IPS-18c (cell line): ENCODE results near the gene FMNL3.

Experiments
- H3K4me3 ChIP-seq: 2 replicates; pipeline ENCODE4 v1.7.0; 2013; ENCODE audit warnings: low read depth, mild to moderate bottlenecking, low read length, moderate library complexity; ENCODE audit not compliant: insufficient read depth
- H3K9me3 ChIP-seq: one replicate; pipeline ENCODE4 v1.6.1; 2013; ENCODE audit warnings: mild to moderate bottlenecking, low read length, moderate library complexity; ENCODE audit not compliant: control insufficient read depth, insufficient read depth

Gene FMNL3

DNA sequence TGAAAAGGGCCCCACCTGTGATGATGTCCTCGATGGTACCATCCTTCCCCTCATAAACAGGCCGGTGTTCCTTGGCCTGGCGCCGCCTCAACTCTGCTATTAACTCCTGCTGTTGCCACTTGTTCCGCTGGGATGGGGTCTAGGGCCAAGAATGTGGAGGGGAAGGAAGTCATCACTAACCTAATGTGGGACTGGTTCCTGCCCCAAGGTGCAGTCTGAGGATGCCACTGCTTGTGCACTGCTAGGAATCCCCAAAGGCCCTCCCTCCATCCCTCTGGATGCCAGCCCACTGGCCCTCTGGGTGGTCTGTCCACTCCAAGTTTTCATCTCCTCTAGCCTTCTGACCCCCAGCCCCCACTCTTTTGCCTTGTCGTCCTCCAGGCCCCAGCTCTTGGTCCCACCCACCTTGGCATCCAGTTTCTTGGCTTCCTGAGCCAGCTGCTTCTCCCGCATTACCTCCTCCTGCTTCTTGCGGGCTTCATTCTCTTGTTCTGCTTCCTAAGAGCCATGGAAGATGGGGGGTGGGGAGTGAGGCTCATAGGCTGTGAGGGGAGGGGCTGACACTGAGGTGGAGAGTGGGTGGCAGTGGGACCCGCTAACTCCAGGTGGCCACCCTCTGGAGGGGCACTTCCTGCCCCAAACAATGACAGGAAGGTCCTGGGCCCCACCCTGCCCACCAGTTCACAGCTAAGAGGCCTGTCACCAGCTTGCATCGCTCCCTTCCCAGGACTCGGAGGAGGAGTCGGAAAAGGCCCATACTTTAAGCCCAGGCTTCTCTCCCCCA is 60.1 kb downstream of the FMNL3 start:
- H3K4me3 ChIP-seq, result no peak overlapping the region
- H3K9me3 ChIP-seq, result peaks cover 2% of the 10 kb centered on the region

DNA sequence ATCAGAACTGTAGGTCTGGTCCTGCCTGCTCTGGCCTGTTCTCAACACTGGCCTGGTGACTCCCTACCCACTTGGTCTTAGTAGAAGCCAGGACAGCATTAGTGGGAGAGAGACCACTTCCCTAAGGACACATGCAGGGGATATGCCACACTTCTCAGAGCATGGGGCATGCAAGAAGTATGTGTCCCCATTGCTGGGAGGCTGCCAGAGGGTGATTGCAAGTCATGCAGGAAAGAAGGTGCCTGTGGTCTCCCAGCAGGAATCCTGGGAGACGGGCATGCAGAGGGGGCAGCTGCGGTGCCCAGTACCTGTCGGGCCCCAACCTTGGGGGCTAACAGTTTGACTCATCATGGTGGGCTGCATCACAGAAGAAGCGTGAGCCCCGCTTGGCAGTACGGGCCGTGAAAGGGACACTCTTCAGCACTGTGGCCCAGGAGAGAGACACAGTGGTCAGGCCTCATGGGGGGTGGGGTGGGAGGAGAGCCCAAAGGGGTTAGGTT is 60.8 kb downstream of the FMNL3 start:
- H3K9me3 ChIP-seq, result peaks cover 2% of the 10 kb centered on the region
- H3K4me3 ChIP-seq, result no peak overlapping the region

DNA sequence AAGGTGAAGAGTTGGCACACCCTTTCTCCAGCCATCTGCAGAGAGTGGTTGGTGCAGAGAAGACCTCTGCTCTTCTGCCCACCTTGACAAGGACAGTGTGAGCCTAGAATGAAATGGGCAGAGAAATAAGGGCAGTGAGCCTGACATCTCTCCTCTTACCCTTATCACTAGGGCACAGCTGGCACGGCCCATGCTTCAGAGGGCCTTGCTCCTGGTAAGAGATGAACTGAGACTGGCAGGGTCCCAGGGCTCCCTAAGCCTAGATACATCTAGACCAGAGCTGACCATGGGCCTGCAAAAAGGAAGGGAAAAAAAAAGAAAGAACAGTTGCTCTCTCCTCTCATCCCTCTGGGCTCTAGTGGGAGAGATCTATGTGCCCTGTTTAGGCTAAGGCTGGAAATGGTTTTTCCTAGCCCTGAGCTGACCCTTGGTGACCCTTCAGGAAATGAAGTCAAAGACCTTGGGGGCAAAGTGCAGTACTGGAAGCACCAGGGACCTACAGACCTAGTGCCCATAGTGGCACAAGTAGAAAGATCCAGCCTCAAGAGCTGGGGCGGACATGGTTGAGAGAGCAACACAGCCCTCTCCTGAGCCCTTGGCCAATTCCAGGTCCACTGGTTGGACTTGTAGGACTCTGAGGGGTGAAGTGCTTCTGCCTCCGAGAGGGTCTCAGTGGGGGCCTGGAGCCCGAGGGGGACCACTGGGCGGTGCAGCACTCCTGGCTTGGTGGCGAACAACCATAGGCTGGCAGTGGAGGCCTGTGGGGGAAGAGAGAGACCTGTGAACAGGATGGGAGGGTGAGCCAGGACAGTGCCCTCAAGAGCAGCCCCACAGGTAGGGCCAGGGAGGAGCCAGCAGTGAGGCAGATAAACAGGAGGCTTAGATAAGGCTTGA is 61.8 kb downstream of the FMNL3 start:
- Histone ChIP-seq H3K9me3 (peaks cover 2% of the 10 kb centered on the region), H3K4me3 (no peak overlapping the region)

DNA sequence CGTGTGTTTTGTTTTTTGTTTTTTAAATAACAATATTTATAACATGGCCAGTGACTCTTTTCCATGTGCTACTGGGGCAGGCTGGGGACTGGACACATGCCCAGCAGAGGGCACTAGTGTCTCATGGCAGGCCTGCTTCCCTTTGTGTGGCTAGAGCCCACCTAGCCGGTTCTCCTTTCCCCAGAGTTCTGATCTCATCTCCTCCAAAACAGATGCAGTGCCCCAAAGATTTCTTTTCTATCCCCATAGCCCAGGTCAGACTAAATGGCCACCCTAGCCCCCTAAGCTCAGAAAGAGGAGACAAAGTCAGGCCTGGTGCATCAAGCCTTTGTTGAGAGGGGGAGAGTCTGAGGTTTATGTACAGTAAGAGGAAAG is 62.6 kb downstream of the FMNL3 start:
- Histone ChIP-seq H3K9me3 (peaks cover 2% of the 10 kb centered on the region), H3K4me3 (no peak overlapping the region)

DNA sequence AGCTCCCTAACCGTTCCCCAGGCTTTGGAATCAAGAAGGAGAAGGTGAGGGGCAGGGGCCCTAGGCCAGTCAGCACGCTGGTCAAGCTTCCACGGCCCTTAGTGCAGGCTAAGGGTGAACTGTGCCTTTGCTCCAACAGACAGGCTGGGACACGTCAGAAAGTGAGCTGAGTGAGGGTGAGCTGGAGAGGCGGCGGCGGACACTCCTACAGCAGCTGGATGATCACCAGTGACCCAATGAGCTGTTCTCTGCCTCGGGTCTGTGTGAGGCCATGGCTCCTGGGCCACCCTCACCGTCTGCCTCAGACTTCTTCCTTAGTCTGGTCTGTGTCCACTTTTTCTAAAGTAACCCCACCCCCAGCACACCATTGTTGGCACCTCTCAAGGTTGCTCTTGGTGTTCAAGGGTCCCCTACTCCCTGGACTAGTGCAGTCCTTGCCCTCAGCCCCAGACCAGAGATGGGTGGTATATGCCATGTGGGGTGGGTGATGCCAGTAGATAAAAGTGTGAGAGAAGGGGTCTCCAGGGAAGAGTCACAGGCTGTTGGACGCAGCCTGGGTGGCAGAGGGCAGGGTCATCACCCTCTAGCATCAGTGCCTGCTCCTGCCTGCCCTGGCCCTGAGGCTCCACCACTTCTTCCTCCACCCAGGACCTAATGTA is 63.1 kb downstream of the FMNL3 start:
- no peak overlapping the region for H3K4me3 ChIP-seq
- peaks cover 2% of the 10 kb centered on the region for H3K9me3 ChIP-seq

DNA sequence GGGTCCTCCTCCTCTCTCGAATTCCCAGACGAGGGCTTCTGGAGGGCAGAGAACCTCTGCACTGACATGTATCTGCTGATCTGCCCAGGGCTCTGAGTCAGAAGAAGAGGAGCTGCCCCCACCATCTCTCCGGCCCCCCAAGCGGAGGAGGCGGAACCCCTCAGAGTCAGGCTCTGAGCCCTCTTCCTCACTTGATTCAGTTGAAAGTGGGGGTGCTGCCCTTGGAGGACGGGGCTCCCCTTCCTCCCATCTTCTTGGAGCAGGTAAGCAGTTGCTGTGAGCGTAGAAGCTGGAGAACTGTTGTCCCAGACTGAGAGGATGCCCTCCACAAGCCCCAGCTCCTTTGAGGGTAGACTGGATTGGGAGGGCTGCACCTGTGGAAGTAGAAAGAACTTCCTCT is 64.1 kb downstream of the FMNL3 start:
- Histone ChIP-seq H3K9me3 (peaks cover 2% of the 10 kb centered on the region), H3K4me3 (no peak overlapping the region)

DNA sequence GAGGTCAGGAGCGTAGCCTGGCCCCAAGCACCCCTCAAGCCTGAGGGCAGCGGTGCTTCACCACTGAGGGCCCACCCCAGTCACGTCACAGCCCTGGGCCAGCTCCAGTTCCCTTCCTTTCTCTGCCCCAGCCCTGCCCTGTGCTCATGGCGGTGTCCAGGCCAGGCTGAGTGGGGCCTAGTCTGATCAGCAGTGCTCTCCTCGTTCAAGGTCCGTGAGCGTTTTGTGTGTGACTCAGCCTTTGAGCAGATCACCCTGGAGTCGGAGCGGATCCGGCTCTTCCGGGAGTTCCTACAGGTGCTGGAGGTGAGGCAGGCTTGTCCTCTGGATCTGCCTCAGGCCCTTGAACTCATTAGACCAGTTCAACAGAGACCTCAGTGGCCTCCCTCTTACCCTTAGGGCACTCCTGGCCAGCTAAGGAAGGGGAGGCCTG is 64.8 kb downstream of the FMNL3 start:
- Histone ChIP-seq H3K9me3 (peaks cover 2% of the 10 kb centered on the region), H3K4me3 (no peak overlapping the region)

DNA sequence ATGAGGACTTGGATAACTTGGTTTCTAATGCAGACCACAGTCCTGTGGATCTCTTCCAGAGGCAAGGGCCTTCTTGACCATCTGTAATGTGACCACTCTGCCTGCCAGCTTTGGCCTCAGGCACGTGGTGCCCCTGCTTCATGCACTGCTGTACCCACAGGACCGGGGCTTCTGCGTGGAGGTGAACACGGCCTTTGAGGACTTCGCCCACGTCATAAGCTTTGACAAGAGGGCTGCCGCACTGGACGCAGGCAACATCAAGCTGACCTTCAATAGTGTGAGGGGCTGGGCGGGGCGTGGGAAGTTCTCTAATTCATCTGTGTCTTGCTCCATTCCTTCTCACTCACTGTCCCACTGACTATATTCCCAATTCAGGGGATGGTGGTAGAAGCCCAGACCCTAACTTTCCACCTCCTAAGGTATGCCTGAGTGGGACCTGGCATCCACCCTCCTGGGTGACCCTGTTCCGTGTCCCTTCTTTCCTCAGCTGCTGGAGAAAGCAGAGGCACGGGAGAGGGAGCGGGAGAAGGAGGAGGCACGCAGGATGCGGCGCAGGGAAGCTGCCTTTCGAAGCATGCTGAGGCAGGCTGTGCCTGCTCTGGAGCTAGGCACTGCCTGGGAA is 65.3 kb downstream of the FMNL3 start:
- Histone ChIP-seq H3K4me3 (no peak overlapping the region), H3K9me3 (peaks cover 2% of the 10 kb centered on the region)

DNA sequence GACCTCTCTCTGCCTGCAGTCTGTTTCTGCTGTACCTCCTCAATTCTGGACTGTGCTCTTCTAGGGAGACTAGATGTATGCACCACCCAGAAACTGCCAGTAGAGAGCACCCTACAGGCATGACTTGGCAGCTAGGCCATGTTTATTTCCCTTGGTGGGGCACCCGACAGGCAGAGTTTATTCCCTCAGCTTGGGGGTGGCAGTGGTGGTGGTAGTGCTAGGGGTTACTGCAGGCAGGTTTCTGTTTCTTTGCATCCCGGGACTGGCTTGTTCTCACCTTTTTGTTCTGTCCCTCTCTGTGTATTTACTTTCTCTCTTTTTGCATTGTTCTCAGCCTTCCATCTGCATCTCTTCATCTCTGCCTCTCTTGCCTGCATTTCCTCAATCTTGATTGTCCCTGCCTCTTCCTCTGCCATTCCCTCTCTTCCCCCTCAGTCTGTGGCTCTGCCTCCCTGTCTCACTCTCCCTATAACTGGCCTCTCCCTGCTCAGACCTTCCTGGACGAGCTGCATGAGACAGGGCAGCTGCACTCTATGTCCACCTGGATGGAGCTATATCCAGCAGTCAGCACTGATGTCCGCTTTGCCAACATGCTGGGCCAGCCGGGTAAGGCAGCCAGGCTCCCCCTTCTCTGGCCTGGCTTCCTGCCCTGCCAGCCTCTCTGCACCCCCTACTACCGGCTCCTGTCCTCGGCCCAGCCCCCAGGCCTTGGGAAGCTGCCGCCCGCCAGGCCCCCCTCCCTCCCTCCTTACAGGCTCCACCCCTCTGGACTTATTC is 70.0 kb downstream of the FMNL3 start:
- Histone ChIP-seq H3K4me3 (no peak overlapping the region), H3K9me3 (no peaks in the 10 kb centered on the region)

DNA sequence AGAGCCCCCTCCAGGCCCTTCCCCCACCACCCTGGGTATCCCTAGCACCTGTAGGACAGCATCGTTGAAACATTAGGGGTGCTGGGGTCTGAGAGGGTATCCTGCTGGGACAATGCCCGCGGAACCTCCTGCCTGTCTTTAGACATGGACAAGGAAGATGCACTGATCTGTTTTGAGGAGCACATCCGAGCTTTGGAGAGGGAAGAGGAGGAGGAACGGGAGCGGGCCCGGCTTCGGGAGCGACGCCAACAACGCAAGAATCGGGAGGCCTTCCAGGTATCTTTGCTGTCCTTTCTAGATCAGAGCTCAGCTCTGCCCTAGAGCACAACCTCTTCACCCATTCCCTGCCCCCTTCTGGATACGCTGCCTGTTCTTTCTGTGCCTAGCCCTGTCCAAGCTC is 70.6 kb downstream of the FMNL3 start:
- Histone ChIP-seq H3K9me3 (no peaks in the 10 kb centered on the region), H3K4me3 (no peak overlapping the region)

DNA sequence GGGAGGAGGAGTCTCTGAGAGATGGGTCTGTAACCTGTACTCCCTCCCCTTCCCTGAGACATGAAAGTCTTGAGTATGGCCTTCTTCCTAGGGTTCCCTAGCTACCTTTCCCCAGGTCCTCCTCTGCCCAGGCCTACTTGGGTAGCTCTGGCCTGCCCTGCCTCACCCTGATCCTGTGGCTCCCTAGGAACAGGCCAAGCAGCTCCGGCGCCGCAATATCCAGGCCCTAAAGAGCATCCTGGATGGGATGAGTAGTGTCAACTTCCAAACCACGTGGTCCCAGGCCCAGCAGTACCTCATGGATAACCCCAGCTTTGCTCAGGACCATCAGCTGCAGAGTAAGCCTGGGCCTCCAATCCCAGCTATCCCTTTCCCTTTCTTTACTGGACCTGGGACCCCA is 71.5 kb downstream of the FMNL3 start:
- H3K9me3 ChIP-seq, result no peaks in the 10 kb centered on the region
- no peak overlapping the region for H3K4me3 ChIP-seq

DNA sequence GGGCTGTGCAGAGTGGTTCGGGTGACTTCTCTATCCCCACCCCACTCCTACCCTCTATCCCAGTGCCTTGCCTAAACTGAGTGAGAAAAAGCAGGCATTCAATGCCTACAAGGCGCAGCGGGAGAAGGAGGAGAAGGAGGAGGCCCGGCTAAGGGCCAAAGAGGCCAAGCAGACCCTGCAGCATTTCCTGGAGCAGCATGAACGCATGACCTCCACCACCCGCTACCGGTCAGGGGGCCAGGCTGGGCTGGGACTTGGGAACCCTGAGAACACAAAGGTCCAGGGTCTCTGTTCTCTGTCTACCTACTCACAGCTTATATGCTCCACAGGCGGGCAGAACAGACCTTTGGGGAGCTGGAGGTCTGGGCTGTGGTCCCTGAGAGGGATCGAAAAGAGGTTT is 72.2 kb downstream of the FMNL3 start:
- H3K9me3 ChIP-seq, result no peaks in the 10 kb centered on the region
- no peak overlapping the region for H3K4me3 ChIP-seq

DNA sequence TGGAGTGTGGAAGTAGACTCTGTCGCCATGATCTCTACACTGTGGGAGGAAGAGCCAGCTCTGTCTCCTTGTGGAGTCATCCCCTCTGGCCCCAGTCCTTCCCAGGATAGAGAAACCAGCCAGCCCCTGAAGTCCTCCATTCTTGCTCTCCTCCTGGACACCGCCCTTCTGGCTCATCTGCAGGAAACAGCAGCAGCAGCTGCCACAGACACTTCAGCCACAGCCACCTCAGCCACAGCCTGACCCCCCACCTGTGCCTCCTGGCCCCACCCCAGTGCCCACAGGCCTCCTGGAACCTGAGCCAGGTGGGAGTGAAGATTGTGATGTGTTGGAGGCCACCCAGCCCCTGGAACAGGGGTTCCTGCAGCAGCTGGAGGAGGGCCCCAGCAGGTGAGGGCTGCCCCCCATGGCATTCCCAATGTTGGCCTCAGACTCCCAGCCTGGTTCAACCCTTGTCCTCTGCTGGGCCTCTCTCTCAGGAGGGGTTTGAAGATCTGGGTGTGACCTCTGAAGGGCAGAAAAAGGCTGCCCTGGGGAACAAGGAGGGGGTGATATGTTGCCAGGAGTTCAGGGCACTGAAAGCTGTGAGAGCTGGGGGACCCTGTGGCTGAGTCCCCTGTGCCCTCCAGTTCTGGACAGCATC is 73.4 kb downstream of the FMNL3 start:
- Histone ChIP-seq H3K4me3 (no peak overlapping the region), H3K9me3 (no peaks in the 10 kb centered on the region)

DNA sequence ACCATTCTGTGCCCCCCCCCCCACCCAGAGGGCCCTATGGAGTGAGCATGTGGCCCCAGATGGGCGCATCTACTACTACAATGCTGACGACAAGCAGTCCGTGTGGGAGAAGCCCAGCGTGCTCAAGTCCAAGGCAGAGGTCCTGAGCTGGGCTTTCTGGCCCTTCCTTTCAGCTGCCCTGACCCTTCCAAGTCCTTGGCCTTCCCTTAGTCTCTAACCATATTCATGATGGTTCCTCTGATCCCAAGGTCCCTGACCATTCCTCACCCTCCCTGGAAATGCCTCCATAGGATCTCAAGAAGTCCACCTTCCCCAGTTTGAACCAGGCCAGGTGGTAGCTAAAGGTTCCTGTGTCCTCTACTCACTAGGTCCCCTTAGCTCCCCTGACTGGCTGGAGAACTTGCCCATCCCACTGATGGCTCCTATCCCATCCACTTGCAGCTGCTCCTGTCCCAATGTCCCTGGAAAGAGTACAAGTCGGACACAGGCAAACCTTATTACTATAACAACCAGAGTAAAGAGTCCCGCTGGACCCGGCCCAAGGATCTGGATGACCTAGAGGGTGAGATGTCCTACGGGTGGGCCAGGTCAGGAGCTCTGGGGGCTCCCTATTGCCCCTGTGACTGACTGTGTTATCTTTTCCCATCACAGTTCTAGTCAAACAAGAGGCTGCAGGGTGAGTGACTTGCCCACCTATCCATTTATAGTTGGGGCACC is 74.1 kb downstream of the FMNL3 start:
- no peak overlapping the region for H3K4me3 ChIP-seq
- no peaks in the 10 kb centered on the region for H3K9me3 ChIP-seq

DNA sequence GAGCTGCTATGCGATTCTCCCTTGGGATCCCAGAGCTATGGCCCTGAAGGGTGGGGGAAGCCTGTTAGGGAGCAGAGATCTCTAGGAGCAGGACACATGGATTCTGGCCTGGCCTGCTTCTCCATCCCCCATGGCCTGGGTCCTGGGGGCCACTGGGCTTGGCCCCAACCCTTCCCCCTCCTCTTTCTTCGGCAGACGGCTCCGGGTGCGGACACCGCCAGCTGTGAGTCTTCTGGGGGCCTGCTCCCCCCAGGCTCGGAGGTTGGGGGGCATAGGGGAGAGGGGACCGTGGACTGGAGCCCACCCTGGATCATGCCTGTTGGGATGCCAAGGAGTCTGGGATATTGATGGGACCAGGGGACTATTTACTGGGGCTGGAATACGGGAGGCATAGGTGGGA is 74.8 kb downstream of the FMNL3 start:
- H3K9me3 ChIP-seq, result no peaks in the 10 kb centered on the region

More for the DNA sequence above, 74.8 kb downstream of the FMNL3 start:
- no peak overlapping the region for H3K4me3 ChIP-seq
